Measurements from ENCODE around the gene TRAPPC11. TPM values are rescaled to one million over a fixed set of nuclear protein-coding genes. Genes with fewer than 3 reads are reported as not detected.

Gene TRAPPC11
- total and polyA plus RNA-seq, 2 of the 4 experiments (the other 2 are of a cell fraction) = 25.3 to 56.8 TPM

GRCh38 chr4:183758758-183759447 is 99.8 kb downstream of the TRAPPC11 start:
- intact Hi-C loops (cut with micrococcal nuclease) = no loop called here
- in situ Hi-C loops (cut with MboI; ENCODE audit: low sequenced_read_pairs) = no loop called here
- Histone ChIP-seq H3K14ac (replicated peaks; ENCODE audit: low read depth, low read length) (no peak overlapping the region), H4K91ac (ENCODE audit: insufficient read depth, low read depth, low read length) (no peak overlapping the region), H3K4ac (ENCODE audit: low read depth, low read length) (no peak overlapping the region), H4K5ac (ENCODE audit: low read depth, low read length) (no peak overlapping the region), H3K27me3 (ENCODE audit: control insufficient read depth, insufficient read depth, low read length) (no peaks in the 10 kb centered on the region), H2AK9ac (replicated peaks; ENCODE audit: low read depth, low read length, poor library complexity) (no peak overlapping the region), H3K79me1 (ENCODE audit: low read depth in 1 of 2, low read length in 2 of 2) (no peaks in the 10 kb centered on the region), H2BK20ac (ENCODE audit: low read depth, low read length) (no peak overlapping the region), H3K27ac (ENCODE audit: insufficient read depth, low read length) (no peak overlapping the region), H2BK120ac (ENCODE audit: low read depth, low read length) (no peak overlapping the region), H3K36me3 (ENCODE audit: control insufficient read depth, insufficient read depth, low read length) (no peaks in the 10 kb centered on the region), H2BK5ac (ENCODE audit: low read depth, low read length, poor library complexity, severe bottlenecking) (no peak overlapping the region), H2AK5ac (ENCODE audit: low read depth, low read length) (no peak overlapping the region), H3K4me3 (ENCODE audit: insufficient read depth, low read depth, low read length) (no peak overlapping the region), H4K8ac (ENCODE audit: low read depth in 2 of 2, low read length in 2 of 2) (no peak overlapping the region), H4K20me1 (ENCODE audit: insufficient read depth, low read length) (no peaks in the 10 kb centered on the region), H3K9me3 (ENCODE audit: control insufficient read depth, insufficient read depth, low read length) (no peaks in the 10 kb centered on the region), H3K23ac (ENCODE audit: low read depth, low read length) (no peak overlapping the region), H3K18ac (ENCODE audit: low read depth, low read length) (no peak overlapping the region), H3K4me1 (ENCODE audit: control insufficient read depth, insufficient read depth, low read length) (no peaks in the 10 kb centered on the region), H3K9me1 (ENCODE audit: insufficient read depth, low read length) (no peaks in the 10 kb centered on the region), H2BK15ac (ENCODE audit: low read depth, low read length) (no peak overlapping the region), H3K56ac (ENCODE audit: extremely low read depth, insufficient read depth, low read length) (no peak overlapping the region), H3K9ac (ENCODE audit: low read depth, low read length) (no peak overlapping the region), H3K4me2 (ENCODE audit: low read depth, low read length) (no peak overlapping the region), H2AFZ (replicated peaks; ENCODE audit: low read length, poor library complexity) (no peak overlapping the region)
- dilution Hi-C loops (cut with HindIII; ENCODE audit: low sequenced_read_pairs, unreplicated experiment) = no loop called here
- BruUV-seq (replicated peaks) = no TSS peak
- ChIA-PET CTCF (no interaction called here), POLR2A (ENCODE audit: unreplicated experiment) (no interaction called here)
- WGBS, 2 experiments (ENCODE audit: extremely low coverage in 2 of 2, insufficient read length in 1 of 2) = 34% methylated on average over 4 of the region's 21 CpGs; no CpG with 5 or more reads in 1 of the 2 experiments
- TF ChIP-seq MAZ (IDR thresholded peaks at IDR 0.05; ENCODE audit: borderline replicate concordance, low read depth, low read length) = no peak
- no peak for TF ChIP-seq RAD21 (IDR thresholded peaks at IDR 0.05; ENCODE audit: low read length)
- TF ChIP-seq MAFK (IDR thresholded peaks at IDR 0.05; ENCODE audit: low read depth, low read length) = no peak
- TF ChIP-seq MXI1 (IDR thresholded peaks at IDR 0.05; ENCODE audit: borderline replicate concordance, low read depth, low read length) = no peak
- TF ChIP-seq USF2 (IDR thresholded peaks at IDR 0.05; ENCODE audit: low read depth, low read length) = no peak
- no peak for ATAC-seq (ENCODE audit: low read depth)
- no peak for DNase-seq
